Measurements from ENCODE around the gene MIER1.
"Not testable (repeated sequence)": the region's sequence is repeated elsewhere in the genome, so short reads cannot be mapped to it uniquely, and the experiment has no call there.

MIER1 gene

DNA sequence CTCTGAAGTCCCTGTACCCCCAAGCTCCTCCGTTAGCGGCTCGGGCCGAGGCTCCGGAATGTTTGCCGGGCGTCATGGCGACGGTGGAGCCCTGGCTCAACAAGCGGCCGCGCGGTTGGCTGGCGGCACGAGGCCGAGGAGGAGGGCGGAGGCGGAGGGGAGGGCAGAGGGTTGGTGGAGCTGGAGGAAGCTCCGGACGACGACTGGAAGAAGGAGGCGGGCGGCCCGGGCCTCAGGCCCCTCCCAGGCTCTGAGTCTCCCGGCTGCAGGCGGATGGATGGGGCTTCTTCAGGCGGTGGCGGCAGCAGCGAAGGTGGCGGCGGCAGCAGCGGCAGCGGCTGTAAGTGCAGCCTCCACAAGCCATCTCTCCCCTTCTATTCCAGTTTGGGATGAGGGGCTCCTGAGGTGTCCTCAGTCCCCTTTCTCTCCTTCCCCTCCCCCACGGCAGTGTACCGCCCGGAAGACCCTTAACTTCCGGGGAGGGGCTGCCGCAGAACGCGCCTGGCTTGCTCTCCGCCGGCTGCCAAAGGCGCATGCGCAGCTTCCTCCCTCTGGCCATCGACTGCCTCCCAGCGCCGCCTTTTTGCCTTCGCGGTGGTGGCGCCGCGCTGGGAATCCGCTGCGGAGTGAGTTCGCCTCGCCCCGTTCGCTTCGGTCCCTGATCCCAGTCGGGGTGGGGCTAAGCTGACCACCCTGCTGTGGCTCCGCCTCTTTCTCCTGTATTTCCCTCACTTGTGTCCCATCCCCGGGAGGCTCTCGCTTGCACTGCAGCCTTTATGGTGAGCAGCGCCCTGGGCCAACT lies at the start of gene MIER1, which contains the start of gene DNAI4:
TSS of gene MIER1 (plus strand) at position 235 of the 802 bp plus-strand sequence. CDS start at position 274, 39 bp downstream.
TSS of gene DNAI4 (minus strand) at position 101 of the 802 bp plus-strand sequence. CDS start at position 76, 25 bp downstream.
- DNase-seq, result peak; percentile 92

- no peak for DNase-seq
Measured at GRCh38 chr1:66876664-66877063, 48.1 kb upstream of the MIER1 start.

DNA sequence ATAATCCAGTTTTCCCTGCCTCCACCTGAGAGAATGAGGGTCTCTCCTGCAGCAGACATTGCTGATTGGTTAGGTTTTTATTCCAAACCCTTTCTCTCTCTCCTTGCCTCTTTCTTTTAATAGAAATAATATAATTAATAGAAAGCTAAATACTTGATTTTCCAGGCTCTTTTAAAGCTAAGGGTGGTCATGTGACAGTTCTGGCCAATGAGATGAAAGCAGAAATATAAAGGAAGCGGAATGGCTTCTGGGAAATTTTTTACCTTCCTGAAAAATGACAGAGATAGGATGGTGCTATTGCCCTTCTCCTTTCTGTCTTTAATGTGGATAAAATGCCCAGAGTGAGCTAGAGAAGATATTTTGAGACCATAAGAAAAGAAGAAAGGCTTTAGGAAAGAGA lies 35.8 kb upstream of the MIER1 start:
- DNase-seq, result no peak

- no peak for DNase-seq
Measured at GRCh38 chr1:66890621-66891020, 34.2 kb upstream of the MIER1 start.

- no peak for DNase-seq
Measured at GRCh38 chr1:66893712-66894111, 31.1 kb upstream of the MIER1 start.

GRCh38 chr1:66915203-66915602 lies 9.6 kb upstream of the MIER1 start:
- not testable (repeated sequence) for DNase-seq

GRCh38 chr1:66916320-66916719 lies 8.5 kb upstream of the MIER1 start:
- no peak for DNase-seq

- no peak for DNase-seq
Measured at GRCh38 chr1:66917476-66917875, 7.3 kb upstream of the MIER1 start.

GRCh38 chr1:66919063-66919462 lies 5.7 kb upstream of the MIER1 start:
- no peak for DNase-seq

- no peak for DNase-seq
Measured at GRCh38 chr1:66919828-66920227, 5.0 kb upstream of the MIER1 start.

GRCh38 chr1:66920543-66920942 lies 4.2 kb upstream of the MIER1 start:
- DNase-seq, result no peak

GRCh38 chr1:66925558-66925910 lies 744 bp downstream of the MIER1 start:
- no peak for DNase-seq

DNA sequence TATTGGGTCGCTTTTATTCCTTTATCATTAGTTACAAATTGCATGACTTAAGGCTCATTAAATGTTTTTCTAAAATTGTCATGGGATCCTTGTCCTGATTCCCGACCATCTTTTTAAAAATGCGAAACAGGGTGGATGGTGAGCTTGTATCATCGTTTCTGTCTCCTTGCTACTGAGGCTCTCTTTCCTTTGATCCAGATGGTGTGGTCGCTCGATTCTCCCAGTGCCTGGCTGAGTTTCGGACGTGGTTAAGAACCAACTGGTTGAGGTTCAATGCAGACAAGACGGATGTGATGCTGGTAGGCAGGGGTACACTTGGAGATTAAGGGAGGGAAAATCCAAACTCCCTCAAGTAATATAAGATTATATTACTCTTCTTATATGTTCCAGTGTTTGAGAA lies 1.2 kb downstream of the MIER1 start:
- no peak for DNase-seq

GRCh38 chr1:66927528-66927927 lies 2.7 kb downstream of the MIER1 start:
- no peak for DNase-seq

- no peak for DNase-seq
Measured at GRCh38 chr1:66929146-66929688, 4.4 kb downstream of the MIER1 start.

- no peak for DNase-seq
Measured at GRCh38 chr1:66929691-66929998, 4.9 kb downstream of the MIER1 start.

DNA sequence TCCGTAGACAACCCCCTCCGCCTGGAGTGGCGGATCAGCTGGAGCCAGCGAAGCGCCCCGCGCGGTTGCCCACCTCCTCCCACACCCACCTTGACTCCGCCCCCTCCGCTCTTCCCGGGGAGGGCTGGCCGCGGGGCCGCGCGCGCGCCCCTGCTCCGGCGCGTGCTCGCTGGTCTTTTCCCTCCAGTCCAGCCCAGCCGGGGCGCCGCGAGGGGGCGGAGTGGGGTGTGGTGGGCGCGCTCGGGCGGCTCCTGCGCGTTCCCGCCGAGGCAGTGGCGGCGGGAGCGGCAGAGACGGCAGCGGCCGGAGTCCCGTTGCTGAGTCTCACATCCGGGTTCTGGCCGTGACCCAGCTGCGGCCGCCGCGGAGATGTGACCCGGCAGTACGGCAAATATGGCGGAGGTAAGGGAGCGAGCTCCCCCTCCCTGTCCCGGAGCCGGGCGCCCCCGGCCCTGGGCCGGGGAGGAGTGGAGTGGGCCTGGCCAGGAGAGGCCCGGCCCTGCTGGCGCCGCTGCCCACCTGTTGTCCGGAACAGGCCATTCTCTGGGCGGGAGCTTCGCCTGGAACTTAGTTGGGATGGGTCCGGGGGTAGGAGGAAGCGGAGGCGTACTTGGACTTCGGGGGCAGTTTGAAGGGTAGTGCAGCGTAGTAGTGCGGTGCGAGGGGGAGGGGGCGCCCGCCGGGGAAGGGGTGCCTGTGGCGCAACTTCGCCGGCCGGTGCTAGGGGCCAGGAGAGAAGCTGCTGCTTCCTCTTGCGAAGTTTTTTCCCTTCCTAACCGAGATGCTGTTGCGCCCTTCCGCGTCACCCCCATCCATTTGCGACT lies 5.4 kb downstream of the MIER1 start:
- DNase-seq, result peak; percentile 47

DNA sequence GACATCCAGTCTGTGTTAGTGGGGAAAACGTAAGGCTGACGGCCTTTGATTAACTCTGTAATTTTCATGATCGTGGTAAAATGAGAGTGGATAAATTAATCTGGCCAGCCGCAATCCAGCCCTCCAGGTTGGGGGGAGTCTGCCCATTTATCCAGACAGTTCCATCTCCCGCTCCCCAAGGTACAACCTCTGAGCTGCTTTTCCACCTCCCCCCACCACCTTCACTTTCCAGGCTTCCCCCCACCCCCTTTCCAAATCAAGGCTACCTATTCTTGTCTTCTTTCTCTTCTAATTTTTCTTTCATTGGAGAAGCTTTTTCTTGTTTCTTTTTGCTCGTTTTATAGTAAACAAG lies 6.0 kb downstream of the MIER1 start:
- DNase-seq, result no peak

GRCh38 chr1:66931590-66931989 lies 6.8 kb downstream of the MIER1 start:
- no peak for DNase-seq

- no peak for DNase-seq
Measured at GRCh38 chr1:66932291-66932690, 7.5 kb downstream of the MIER1 start.

DNA sequence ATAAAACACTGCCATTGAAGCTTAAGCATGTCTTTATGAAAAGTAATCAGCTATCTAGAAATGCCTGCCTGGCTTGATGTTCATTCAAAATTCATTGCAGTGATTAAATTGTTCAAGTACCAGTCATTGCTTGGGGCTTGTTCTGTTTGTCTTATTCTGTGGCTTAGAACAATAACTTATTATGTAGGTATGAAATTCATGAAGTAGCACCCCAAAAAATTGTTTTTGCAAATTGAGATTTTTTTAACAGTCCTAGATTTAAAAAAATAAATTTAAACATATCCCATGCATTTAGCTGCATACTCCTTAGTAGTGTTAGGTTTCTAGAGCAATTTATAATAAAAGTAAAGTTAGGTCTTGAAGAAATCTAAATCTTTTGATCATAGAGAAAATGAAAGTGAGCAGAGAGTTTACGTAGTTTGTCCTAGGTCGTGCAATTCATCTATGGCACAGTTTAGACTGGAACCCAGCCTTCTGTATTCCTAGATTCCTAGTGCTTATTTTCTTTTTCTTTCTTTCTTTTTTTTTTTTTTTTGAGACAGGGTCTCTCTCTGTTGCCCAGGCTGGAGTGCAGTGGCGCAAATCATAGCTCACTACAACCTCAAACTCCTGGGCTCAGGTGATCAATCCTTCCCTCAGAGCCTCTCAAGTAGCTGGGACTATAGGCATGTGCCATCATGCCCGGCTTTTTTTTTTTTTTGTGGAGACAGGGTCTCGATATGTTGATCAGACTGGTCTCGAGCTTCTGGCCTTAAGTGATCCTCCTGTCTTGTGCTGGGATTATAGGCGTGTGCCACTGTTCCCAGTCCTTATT lies 9.3 kb downstream of the MIER1 start:
- no peak for DNase-seq

DNA sequence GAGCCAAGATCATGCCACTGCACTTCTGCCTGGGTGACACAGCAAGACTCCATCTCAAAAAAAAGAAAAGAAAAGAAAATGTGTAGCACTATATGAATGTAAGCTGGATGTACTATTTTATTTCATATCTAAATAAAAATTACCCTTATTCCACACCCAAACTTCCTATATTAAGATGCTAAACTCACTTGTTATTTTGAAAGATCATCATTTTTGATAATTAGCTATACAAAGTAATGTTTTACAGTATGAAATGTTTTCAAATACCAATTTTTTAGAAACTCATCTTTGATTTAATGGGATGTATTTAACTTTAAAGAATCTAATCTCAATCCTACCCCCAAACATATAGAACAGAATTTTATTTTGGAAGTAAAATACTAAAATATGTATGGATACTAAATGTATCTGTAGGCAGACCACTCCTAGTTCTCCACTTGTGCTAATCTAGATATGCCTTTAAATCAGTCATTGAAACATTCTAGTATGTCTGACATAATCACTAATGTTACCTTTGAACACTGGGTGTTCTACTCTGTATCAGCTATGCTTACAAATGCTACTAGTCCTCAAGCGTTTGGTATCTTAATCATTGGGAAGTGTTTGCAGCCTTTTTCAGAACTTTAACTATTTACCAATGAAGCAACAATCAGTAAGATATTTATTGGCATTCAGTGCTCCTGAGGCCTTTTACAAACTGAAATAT lies 12.9 kb downstream of the MIER1 start:
- no peak for DNase-seq

- no peak for DNase-seq
Measured at GRCh38 chr1:66938613-66939012, 13.8 kb downstream of the MIER1 start.

Data from NCI-H1417 treated with DMSO at 0.1 percent for 48 hours (cell line).